Daoy (cell line): ENCODE results near the gene RTCA. TPM values are rescaled to one million over a fixed set of nuclear protein-coding genes. Genes with fewer than 3 reads are reported as not detected.
A peak's percentile ranks its signal among the peaks of the same experiment; 100 is the strongest.
"Not testable (repeated sequence)": the region's sequence is repeated elsewhere in the genome, so short reads cannot be mapped to it uniquely, and the experiment has no call there.

Experiments
- DNase-seq: peaks from one replicate; pipeline ENCODE4 v3.0.0-alpha.2; 2015; ENCODE audit warnings: low read depth
- total RNA-seq: library from RNA; depleted of rRNA; stranded (reverse); fragments of >200 nt; shearing (Covaris generic); gene quantifications from 2 replicates; pipeline ENCODE4 v1.2.3, GENCODE V29; 2014

Gene RTCA
- total RNA-seq, 1 experiment from 2014 or later, result 119 TPM

- DNase-seq, result no peak
Measured at GRCh38 chr1:100261686-100262085, 4.3 kb upstream of the RTCA start.

- DNase-seq, result not testable (repeated sequence)
Measured at GRCh38 chr1:100264081-100264480, 1.9 kb upstream of the RTCA start.

GRCh38 chr1:100265562-100265930 is 470 bp upstream of the RTCA start:
- DNase-seq, result peak; percentile 65

- no peak for DNase-seq
Measured at GRCh38 chr1:100266741-100267140, 725 bp downstream of the RTCA start.

GRCh38 chr1:100267284-100267683 is 1.3 kb downstream of the RTCA start:
- no peak for DNase-seq

DNA sequence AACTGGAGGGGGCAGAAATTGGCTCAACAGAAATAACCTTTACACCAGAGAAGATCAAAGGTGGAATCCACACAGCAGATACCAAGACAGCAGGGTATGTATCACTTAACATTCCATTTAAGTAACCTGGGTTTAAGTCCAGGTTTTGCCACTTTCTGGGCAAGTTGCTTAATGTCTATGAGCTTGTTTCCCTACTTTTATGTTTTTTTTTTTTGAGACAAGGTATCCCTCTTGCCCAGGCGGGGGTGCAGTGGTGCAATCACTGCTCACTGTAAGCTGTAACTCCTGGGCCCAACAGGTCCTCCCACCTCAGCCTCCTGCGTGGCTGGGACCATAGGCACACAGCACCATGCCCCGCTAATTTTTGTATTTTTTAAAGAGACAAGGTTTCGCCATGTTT is 2.2 kb downstream of the RTCA start:
- DNase-seq, result no peak

- peak; percentile 10 for DNase-seq
Measured at GRCh38 chr1:100277866-100278265, 11.8 kb downstream of the RTCA start.

- DNase-seq, result no peak
Measured at GRCh38 chr1:100279358-100279923, 13.4 kb downstream of the RTCA start.

DNA sequence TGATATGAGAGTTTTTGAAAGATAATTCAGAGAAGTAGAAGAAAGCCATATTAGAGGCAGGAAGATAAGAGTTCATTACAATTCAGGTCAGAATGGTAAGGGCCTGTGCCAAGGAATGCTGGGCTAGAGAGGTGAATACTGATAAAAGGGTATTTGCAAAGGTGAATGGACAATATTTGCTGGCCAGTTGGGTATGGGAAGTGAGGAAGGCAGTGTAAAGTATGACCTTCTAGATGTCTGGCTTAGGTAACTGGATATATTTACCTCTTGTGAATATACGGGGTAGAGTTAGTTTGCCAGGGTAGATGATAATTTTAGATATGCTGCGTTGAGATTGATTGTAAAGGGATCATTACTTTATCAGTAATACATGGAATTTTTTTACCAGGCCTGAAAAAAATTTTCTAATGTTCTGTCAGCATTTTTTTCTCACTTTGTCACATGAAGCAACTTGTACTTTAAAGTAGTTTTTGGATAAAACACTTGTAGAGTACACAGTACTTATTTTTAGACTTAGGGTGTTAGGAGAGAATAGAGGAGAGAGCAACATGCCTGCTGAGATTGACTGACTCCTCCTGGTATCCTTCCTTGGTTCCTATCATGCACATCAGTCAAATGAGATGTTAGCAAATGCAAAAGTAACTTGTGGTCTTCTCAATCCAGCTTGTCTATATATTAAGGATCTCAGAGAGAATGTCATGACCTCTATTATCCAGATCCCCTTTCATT is 14.1 kb downstream of the RTCA start:
- DNase-seq, result no peak

DNA sequence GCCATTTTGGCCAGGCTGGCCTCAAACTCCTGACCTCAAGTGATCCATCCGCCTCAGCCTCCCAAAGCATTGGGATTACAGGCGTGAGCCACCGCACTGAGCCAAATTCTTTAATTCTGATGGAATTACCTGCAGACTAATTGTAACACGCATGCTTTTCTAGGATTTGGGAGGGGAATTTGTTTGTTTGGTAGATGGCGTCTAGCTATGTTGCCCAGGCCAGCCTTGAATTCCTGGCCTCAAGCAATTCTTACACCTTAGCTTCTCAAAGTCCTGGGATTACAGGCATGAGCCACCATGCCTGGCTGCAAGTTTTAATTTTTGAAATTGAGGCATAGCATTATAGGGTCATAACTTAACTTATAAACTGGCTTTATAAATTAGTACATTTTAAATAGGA is 18.6 kb downstream of the RTCA start:
- DNase-seq, result no peak

GRCh38 chr1:100287162-100287561 is 21.1 kb downstream of the RTCA start:
- no peak for DNase-seq

DNA sequence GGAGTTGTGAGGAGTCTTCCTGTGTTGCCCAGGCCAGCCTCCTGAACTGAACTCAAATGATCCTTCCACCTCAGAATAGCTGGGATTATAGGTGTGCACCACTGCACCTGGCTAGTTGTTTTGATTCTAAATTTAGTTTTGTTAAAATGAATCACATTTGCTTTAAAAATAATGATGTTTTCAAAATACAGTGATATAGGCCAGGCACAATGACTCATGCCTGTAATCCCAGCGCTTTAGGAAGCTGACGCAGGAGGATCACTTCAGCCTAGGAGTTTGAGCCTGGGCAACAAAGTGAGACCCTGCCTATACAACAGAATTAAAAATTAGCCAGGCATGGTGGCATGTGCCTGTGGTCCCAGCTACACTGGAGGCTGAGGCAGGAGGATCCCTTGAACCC is 24.3 kb downstream of the RTCA start:
- no peak for DNase-seq

- no peak for DNase-seq
Measured at GRCh38 chr1:100292711-100293110, 26.7 kb downstream of the RTCA start.

DNA sequence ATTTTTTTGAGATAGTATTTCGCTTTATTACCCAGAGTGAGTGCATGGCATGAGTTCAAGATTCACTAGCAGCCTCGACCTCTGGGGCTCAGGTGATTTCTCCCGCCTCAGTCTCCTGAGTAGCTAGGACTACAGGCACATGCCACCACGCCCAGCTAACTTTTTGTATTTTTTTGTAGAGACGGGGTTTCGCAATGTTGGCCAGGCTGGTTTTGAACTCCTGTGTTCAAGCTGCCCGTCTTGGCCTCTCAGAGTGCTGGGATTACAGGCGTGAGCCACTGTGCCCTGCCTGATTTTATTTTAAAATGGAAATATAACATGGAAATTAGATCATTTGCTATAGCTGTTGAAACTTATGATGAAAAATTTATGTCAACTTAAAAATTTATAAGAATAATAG is 30.1 kb downstream of the RTCA start:
- no peak for DNase-seq

DNA sequence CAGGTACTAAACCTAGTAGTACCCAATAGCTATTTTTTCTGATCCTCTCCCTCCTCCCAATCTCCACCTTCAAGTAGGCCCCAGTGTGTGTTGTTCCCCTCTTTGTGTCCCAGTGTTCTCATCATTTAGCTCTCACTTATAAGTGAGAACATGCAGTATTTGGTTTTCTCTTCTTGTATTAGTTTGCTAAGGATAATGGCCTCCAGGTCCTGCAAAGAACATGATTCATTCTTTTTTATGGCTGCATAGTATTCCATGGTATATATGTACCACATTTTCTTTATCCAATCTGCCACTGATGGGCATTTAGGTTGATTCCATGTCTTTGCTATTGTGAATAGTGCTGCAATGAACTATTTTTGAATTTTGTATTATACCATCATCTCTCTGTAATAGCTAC is 31.0 kb downstream of the RTCA start:
- not testable (repeated sequence) for DNase-seq

DNA sequence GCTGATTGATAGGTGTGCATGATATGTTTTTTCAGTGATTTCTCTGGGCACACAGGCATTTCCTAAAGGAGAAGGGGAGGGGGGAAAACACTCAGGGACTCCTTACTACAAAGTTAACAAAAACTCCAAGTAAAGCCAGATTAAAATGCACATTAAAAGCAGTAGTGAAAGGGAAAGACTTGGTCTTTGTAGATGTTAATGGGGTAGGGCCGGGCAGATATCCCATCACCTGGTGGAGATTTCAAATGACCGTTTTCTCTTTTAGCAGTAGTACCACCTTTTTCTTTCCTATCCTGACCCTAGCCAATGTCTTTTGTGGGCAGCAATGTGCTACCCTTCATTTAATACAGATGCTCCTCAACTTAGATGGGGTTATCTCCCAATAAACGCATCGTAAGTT is 32.5 kb downstream of the RTCA start:
- no peak for DNase-seq

GRCh38 chr1:100299521-100300222 is 33.7 kb downstream of the RTCA start:
- DNase-seq, result no peak

DNA sequence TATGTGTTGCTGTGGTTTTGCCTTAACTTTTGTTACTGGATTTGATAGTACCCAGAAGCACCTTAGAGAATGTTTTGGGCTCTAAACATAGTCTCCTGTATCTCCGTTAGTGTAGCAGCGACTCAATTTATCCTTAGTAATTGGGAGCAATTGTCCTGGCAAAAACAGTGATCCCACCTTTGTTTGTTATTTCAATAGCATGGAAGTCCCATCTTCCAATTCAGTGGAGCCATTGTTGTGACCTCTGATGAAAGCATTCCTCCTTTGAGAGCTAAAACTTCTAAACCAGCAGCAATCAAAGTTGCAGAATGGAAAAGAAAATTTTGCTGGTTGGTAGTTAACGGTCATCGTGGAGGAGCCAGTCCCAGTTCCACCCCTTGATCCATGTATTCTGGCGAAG is 34.7 kb downstream of the RTCA start:
- no peak for DNase-seq

DNA sequence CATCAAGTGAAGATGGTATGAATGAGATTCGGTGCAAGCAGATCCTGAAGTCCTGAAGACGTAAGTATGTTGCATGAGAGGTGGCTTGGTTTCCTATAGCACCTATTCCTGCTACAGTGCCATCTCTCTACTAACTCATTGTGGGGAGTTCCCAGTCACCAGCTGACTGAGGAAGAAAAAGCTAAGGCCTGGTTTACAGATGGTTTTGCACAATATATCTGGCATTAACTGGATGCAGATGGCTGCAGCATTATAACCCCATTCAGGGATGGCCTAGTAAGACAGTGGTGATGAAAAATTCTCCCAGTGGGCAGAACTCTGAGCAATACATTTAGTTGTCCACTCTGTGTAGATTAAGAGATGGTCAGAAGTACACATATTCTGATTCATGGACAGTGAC is 36.7 kb downstream of the RTCA start:
- no peak for DNase-seq

DNA sequence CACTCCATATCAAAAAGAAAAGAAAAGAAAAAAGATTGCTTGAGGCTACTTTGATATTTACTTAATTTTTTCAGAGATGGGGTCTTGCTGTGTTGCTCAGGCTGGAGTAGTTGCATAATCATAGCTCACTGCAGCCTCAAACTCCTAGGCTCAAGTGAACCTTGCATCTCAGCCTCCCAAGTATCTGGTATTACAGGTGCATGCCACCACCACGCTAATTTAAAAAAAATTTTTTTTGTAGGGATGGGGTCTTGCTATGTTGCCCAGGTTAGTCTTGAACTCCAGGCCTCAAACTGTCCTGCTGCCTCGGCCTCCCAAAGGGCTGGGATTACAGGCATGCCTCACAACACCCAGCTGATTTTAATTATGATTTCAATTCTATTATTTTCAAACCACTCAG is 38.2 kb downstream of the RTCA start:
- no peak for DNase-seq

DNA sequence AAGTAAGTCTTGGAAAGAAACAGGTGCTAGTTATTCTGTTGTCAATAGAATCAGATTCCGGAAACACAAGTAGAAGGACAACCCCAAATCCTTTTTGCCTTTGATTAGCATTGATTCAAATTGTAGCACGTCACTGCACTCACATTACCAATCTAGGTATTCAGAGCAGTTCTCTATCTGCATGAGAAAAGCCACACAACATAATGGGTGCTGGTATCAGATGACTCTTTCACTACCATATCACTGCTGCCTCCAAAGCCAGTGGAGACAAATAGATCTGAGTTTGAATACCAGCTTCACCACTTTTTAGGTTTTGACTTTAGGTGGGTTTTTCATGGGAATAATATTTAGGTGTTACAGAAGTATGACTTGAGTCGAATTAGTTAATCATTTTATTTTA is 38.9 kb downstream of the RTCA start:
- no peak for DNase-seq

- DNase-seq, result no peak
Measured at GRCh38 chr1:100305954-100306353, 39.9 kb downstream of the RTCA start.

DNA sequence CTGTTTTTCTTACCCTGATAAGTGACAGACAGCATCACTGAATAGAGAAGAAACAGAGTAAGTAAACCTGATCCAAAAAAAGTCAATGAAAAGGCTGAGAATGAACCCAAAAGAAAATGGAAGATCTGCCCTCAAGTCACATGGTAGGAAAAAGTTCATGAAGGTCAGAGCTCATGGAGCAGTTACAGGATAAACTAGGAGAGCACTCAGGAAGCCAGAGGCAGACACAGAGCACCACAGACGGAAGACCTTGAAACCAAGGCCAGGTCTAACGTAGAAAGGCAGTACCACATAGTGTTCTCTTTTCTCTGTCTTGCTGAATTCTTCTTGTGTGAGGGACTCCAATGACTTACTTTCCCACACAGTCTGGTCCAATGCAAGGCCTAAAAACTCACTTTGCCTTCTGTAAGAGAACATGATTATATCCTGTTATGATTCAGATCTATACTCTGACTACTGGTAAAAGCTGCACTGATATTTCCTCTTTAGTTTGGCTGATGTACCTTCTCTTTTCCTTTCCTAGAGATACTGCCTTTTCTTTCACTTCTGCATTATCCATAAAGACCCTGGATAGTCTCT is 40.8 kb downstream of the RTCA start:
- no peak for DNase-seq
